Muscle of arm (tissue), 14 donors: ENCODE measurements around the gene ZSCAN1. TPM values are rescaled to one million over a fixed set of nuclear protein-coding genes. Genes with fewer than 3 reads are reported as not detected.
A peak's percentile ranks its signal among the peaks of the same experiment; 100 is the strongest.
"Not testable (repeated sequence)": the region's sequence is repeated elsewhere in the genome, so short reads cannot be mapped to it uniquely, and the experiment has no call there.

ENCODE experiments used
- DNase-seq: peaks from one replicate; pipeline ENCODE4 v3.0.0-alpha.2; 2013
- long read RNA-seq, 11 donors: transcript quantifications; one replicate each; lab custom pipeline, GENCODE V29; 2026
- polyA plus RNA-seq, 12 donors: library from polyadenylated mRNA; unstranded; fragments of 120-200 nt; gene quantifications; one replicate each; pipeline ENCODE4 v1.2.1, GENCODE V29; 2013; ENCODE audit not compliant: insufficient read length in 12 of 12

Gene ZSCAN1, protein sequence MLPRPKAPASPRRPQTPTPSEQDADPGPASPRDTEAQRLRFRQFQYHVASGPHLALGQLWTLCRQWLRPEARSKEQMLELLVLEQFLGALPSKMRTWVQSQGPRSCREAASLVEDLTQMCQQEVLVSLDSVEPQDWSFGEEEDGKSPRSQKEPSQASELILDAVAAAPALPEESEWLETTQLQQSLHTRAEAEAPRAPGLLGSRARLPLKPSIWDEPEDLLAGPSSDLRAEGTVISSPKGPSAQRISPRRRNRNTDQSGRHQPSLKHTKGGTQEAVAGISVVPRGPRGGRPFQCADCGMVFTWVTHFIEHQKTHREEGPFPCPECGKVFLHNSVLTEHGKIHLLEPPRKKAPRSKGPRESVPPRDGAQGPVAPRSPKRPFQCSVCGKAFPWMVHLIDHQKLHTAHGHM
- 1 to 10 TPM in 2 of 12 donors, under 1 TPM in 8, not detected in 2; 0.43 to 2.0 (median 0.68) TPM for polyA plus RNA-seq
- long read RNA-seq, donor 1, partial matches to known transcripts = 0 of 1 reads
- long read RNA-seq, donor 1, other reads (novel, unspliced or antisense) = 0 of 1 reads
- long read RNA-seq, donor 2 = 0 reads
- long read RNA-seq, donor 3 = 0 reads
- long read RNA-seq, donor 4 = 0 reads
- long read RNA-seq, donor 5 = 0 reads
- long read RNA-seq, donor 6 = 0 reads
- long read RNA-seq, donor 7 = 0 reads
- long read RNA-seq, donor 8 = 0 reads
- long read RNA-seq, donor 9 = 0 reads
- long read RNA-seq, donor 10 = 0 reads
- long read RNA-seq, donor 11 = 0 reads

DNA sequence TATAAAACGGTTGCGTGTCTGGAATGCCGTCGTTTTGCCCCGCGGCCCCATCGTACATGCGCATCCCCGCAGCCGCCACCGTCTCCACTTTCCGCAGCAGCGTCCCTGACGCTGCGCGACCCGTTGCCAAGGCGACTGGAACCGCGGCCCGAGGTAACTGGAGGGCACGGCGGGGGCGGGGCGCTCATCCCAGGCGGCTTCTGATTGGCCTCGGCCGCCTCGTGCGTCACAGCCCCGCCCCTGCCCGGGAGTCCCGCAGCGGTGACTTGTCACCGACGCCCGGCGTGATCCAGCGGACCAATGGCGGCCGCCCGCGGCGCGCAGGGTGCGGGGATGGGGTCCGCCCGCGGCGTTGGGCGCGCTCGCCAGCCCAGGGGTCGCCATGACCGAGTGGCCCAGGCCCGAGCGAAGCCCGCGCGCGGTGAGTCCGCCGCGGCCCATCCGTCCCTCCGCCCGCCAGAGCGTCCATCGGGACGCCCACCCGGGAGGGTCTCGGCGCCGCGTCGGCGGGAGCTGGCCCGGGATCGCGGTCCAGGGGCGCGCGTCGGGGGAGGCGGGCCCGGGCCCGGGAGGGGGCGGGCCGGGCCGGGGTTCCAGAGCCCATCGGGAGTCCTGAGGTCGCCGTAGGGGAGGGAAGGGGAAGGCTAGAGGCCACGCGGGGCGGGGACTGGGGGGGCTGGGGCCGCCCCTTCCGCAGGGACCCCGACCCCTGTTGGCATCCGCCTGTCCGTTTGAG, at the start of gene ZSCAN1:
TSS of gene ZSCAN1 (plus strand) at position 285 of the 736 bp plus-strand sequence. CDS start 3,812 bp downstream, outside the sequence.
- DNase-seq = peak; percentile 94

DNA sequence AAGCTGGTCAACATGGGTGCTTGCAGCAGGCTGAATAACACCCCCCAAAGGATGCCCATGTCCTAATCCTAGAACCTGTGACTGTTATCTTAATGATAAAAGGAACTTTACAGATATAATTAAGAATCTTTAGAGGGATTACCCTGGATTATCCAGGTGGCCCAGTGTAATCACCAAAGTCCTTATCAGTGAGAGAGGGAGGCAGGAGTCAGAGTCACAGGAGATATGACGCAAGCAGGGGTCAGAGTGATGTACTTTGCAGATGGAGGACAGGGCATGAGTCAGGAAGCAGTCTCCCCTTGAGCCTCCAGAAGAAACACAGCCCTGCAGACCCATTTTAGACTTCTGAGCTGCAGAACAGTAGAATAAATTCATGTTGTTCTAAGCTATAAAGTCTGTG, 41.0 kb upstream of the ZSCAN1 start:
- no peak for DNase-seq

DNA sequence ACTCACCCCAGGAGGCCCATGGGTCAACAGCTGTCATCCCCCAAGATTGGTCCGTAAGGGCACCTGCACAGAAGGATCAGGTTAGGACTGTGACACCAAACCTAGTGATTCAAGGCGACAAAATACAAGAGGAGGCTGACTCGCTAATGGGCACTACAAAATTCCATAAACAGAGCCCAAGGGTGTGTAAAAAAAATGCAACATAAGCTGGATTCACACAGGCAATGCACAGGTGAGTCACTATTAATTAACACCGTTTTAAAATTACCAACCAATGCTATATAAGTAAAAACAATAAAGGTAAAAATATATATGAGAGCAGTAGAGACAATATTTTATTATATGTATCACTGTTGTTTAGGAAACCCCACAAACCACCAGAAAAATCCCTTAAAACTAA, 33.1 kb upstream of the ZSCAN1 start:
- DNase-seq = no peak

DNA sequence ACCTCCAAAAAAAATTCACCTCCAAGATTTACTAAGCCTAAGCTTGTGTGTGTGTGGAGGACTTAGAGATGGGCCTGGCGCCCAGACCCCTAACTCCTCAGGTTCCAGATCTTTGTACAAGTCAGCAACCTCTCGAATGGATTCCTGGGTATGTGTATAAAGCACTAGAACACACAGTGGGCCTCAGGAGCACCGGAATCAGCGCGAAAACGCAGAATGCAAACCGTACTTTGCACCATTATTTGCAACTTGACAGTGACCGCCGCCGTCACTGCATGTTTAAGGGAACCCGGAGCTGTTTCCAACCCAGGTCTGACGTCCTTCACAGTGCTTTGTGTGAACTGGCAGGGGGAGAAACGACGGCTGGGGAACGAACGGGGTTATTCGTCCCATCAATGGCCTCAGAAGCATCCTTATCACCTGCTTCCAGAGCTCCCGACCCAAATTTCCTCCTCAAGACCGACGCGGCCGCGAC, 31.9 kb upstream of the ZSCAN1 start:
- peak; percentile 38 for DNase-seq

DNA sequence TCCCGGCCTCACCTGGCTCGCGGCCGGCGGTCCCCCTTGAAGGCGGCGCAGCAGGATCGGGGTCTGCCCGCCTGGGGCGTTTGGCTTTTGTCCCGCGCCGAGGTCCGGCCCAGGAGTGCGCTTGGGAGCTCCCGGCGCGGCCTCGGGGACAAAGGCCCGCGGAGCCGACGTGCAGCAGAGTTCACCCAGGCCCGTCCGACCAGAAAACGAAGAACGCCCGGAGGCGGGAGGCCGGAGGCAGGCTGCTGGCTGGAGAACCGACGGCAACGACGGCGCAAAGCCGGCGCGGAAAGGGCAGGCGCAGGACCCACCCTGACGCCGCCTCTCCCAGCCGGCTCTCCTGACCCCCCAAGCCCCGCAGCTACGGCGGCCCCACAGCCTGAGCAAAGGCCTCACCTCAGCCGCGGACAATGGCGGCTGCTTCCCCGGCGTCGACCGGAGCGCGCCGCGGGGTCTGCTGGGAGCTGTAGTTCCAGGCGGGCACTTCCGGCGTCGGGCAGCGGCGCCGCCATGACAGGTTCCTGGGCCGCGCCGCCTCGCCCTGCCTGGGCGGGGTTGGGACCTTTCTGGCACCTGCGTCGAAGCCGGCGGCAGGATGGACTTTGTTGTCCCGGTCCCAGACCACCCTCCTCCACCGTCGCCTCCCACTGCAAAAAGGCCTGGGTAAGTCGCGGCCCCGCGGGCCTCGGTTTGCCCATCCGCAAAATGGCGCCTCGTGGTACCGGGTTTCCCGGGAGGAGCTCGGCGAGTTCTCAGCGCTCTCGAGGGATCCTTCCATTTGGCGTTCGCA, 31.2 kb upstream of the ZSCAN1 start, which contains the start of gene ZNF606:
TSS of gene ZNF606 (minus strand) at position 437 of the 790 bp plus-strand sequence. CDS start 1,501 bp downstream, outside the sequence.
- peak; percentile 90 for DNase-seq

DNA sequence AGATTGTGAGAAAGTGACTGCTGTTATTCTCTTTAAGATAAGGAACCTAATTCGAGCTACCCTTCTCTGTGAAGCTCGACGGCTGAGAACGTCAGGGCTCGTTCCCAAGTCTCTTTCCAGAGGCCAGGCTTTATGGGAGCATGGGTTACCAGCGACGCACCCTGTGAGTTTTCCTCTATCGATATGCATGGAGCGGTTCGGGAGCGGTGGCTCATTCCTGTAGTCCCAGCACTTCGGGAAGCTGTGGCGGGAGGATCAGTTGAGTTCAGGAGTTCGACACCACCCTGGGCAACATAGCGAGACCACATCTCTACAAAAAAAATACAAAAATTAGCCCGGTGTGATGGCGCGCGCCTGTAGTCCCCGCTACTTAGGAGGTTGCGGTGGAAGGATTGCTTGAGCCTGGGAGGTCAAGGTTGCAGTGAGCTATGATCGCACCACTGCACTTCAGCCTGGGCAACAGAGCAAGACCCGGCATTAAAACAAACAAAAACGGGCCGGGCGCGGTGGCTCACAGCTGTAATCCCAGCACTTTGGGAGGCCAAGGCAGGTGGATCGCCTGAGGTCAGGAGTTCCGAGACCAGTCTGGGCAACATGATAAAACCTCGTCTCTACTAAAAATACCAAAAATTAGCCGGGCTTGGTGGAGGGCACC, 30.5 kb upstream of the ZSCAN1 start:
- no peak for DNase-seq

DNA sequence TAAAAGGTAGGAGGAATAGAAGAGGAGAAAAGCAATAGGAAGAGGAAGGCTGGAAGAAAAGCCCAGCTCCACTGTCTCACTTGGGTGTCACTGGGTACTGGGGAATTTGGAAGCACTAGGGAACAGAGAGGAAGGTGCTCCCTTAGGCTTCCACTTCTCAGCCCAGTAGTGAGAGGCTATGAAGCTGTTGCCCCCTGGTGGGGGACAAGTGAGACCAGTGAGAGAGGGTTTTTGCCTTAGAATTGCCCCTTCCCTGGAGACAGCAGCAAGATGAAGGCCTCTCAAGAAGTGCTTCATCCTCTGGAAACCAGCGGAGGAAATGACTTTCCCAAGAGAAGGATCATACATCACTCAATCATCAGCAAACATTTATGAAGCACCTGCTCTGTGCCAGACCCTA, 26.5 kb upstream of the ZSCAN1 start:
- no peak for DNase-seq

DNA sequence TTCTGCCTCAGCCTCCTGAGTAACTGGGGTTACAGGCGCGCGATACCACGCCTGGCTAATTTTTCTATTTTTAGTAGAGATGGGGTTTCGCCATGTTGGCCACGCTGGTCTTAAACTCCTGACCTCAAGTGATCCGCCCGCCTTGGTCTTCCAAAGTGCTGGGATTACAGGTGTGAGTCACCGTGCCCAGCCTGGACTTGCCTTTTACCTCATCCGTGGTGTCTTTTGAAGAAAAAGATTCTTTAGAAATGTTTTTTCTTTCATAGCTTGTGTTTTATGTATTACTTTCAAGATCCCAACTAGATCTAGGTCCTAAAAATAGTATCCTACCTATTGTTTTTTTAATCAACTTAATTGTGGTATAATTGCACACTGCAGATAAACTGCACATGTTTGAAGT, 24.9 kb upstream of the ZSCAN1 start:
- DNase-seq = not testable (repeated sequence)

DNA sequence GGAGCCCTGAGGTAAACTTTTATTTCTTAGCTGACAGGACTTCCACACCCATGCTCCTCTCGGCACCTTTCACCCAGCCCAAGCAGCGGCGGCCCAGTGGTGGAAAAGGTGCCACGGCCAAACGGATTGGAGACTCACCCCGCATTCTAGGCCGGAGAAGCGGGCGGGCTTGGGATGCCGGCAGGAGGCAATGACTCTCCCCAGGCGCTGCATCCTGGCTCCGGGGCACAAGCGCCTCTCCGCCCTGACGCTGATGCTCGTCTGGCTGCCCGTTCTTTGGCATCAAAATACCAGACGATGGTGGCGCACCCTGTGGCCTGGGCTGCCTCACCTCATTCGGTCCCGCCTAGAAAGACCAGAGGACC, 24.5 kb upstream of the ZSCAN1 start:
- no peak for DNase-seq

DNA sequence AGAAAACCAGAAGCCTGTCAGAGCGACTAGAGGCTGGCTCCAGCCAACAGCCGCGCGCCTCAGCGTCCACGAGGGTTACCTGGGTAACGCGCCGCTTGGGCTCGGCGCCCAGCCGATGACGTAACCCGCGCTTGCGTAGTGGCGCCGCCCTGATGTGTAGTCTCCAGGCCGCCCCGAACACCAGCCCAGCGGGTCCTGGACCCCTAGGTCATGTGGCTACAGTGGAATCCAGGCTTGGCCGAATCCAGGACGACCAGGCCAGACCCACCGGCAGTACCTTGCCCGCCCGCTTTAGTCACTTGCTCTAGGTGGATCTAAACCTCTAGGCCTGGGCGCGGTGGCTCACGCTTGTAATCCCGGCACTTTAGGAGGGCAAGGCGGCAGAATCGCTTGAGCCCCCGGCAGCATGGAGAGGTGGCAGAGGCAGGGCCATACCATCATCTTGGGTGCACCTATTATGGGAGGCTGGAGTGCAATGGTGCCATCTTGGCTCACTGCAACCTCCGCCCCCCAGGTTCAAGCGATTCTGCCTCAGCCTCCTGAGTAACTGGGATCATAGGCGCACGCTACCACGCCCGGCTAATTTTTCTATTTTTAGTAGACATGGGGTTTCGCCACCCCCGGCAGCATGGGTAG, 24.0 kb upstream of the ZSCAN1 start:
- DNase-seq = peak; percentile 92

DNA sequence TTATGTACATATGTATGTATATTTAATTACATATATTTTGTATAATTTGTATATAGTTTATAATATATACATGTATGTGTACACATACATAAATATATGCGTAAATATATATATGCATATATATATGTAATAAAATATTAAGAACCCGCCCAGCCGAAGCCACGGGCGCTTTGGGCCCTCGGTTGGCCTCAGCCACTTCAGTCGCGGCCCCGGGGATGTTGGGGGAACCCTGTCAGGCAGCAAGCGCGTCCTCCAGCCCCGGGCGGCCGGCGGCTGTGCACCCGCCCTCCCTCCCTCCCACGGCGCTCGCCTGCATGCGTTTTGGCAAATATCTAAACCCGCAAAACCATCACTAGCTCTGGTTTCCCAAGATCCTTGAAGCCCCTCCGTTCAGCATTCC, 23.3 kb upstream of the ZSCAN1 start:
- DNase-seq = no peak

DNA sequence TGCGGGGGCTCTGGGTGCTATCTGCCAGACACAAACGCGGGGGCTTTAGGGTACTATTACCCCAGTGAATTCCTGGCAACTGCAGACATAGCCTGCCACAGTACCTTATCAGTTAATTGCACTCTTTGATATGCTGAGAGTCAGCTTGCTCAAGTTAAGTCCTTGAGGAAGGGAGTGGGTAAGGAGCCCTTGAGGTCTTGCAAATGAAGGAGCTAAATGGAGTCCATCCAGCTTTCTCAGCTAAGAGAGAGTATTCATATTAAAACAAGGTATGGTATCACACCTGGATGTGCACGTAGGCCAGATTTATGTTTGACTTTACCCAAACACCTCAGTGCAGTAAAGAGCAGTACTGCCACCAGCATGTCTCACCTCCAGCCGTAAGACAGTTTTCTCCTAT, 19.7 kb upstream of the ZSCAN1 start:
- DNase-seq = no peak

DNA sequence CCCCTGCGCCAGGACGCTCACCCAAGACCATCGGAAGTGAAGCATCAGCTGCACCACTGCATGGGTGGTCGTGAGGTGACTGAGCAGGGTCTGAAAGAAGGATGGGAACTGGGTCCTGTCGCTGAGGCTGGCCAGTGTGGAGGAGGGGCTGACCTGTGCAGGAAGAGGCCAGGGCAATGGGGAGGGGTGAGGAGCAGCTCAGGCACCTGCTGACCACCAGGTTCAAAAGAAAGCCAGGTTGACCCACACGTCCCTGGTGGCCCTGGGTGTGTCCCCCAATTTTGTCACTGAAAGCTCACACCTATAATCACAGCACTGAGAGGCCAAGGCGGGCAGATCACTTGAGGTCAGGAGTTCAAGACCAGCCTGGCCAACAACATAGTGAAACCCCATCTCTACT, 13.7 kb upstream of the ZSCAN1 start:
- DNase-seq = no peak

DNA sequence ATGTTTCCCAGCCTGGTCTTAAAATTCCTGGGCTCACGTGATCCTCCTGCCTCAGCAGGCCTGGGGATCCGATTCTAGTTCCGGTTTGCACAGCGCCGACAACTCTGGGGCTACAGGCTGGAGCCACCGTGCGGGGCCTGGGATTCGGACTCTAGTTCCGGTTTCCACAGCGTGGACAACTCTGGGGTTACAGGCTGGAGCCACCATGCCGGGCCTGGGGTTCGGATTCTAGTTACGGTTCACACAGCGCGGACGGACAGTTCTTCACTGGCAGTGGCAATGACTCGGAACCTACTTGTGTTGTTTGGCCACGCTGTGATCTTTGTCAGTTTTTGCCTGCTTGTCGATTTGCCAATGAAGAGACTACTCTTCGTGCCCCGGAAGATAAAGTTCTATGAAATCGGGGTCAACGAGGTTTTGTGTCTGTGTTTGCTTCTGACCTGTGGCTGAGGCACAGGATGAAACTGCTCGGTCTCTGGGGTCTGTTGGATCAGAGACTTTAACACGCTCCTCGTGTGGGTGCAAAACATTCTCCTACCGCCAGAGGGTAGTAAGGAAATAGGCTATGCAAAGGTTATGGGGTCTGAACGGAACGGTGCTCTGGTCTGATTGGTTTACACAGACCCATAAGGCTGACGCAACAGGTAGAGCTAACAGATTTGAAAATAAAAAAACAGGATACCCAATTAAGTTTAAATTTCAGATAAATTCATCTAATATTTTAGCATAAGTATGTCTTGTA, 12.1 kb upstream of the ZSCAN1 start:
- DNase-seq = peak; percentile 81

DNA sequence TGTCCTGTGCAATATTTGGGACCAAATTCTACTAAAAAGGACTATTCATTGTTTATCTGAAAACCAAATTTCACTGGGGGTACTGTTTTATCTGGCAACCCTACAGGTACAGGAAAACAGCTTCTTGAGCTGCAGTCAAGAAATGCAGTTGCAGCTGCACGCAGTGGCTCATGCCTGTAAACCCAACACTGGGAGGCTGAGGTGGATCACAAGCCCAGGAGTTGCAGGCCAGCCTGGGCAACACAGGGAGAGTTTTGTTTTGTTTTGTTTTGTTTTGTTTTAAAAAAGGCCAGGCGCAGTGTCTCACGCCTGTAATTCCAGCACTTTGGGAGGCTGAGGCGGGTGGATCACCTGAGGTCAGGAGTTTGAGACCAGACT, 11.6 kb upstream of the ZSCAN1 start:
- DNase-seq = no peak

DNA sequence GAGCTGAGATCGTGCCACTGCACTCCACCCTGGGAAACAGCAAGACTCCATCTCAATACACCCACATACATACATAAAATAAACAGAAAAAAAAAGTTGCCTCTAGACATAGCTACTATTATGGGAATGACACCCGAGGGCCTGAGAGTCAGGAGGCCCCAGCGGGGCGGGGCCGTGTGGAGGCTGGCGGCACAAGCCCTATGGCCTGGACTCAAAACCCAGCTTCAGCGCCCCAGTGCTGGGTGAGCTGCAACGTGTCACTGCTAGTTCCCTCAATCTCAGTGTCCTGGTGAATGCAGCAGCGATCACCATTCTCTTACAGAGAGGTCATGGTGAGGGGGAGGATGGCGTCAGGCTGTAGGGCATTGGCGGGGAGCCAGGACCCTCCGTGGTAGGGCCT, 9.2 kb upstream of the ZSCAN1 start:
- no peak for DNase-seq

DNA sequence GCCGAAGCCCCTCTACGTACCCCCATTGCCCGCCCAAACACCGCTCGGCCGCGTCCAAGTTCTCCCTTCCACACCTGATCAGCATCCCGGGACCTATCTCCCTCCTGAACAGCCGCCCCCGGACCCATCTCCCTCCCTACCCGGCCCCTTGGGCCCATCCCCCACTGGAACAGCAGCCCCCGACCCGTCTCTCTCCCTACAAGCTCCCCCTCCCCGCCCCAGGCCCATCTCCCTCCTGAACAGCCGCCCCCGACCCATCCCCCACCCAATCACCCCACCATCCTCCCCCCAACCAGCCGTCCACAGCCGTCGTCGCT, 610 bp downstream of the ZSCAN1 start:
- no peak for DNase-seq

DNA sequence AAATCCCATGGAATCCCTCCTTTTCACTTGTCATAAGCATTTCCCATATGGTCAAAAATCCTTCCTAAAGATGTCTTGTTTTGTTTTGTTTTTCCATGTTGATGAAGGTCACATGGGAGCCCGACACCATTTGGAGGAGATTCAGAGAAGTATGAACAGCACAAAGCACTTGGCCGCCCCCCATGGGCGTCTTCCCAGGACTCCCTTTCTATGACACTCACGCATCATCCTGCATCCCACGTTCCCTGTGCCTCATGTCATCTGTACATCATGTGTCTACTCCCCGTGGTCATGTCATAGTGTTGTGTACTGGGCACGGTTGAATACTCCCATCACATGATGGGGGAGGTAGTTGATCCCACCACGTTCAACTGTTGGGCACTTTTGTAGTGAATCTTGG, 2.0 kb downstream of the ZSCAN1 start:
- no peak for DNase-seq

DNA sequence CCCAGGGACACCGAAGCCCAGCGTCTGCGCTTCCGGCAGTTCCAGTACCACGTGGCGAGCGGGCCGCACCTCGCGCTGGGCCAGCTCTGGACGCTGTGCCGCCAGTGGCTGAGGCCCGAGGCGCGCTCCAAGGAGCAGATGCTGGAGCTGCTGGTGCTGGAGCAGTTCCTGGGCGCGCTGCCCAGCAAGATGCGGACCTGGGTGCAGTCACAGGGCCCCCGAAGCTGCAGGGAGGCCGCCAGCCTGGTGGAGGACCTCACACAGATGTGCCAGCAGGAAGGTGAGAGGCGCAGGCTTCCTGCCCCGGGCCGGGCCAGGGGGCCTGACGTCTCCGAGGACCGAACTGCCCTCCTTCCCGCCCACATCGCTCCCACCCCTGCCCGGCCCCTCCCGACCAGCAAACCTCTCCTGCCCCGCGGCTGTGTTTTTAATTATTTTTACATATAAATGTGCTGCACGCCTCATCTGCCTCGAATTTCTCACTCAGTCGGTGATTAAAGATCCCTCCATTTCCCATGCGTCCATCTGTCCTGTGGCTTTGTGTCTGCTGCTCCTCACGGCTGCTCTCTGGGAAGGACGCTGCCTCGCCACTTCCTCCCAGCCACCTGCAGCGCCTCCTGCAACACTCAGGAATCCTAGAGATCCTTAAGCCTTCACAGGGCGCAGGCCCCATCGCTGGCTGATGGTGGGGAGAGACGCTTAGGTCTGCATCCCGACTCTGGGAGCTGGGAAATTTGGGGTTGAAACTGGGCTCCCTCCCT, 4.3 kb downstream of the ZSCAN1 start:
- no peak for DNase-seq
